ENCODE data around the gene MTHFD1L. TPM values are rescaled to one million over a fixed set of nuclear protein-coding genes. Genes with fewer than 3 reads are reported as not detected.

The MTHFD1L gene
- total RNA-seq, 2 experiments from 2014 or later: 155 to 158 TPM

- H3K4me1 Mint-ChIP-seq (ENCODE audit: low read depth): no peaks in the 10 kb centered on the region
- intact Hi-C loops (cut with micrococcal nuclease): no loop called here
- ATAC-seq: no peak
These were observed 203.3 kb downstream of the MTHFD1L start for GRCh38 chr6:151068761-151069312.

GRCh38 chr6:151069641-151070040, 204.1 kb downstream of the MTHFD1L start:
- ATAC-seq (no peak), DNase-seq (no peak)
- no peak for TF ChIP-seq CTCF (IDR thresholded peaks at IDR 0.05)
- Mint-ChIP-seq H3K36me3 (ENCODE audit: low read depth) (peaks cover 62% of the 10 kb centered on the region), H3K27ac (no peak overlapping the region), H3K4me3 (no peak overlapping the region), H3K4me1 (ENCODE audit: low read depth) (no peaks in the 10 kb centered on the region), H3K27me3 (no peaks in the 10 kb centered on the region), H3K9me3 (no peaks in the 10 kb centered on the region)
- CTCF ChIA-PET: no interaction called here
- POLR2A ChIA-PET: no interaction called here
- intact Hi-C loops (cut with micrococcal nuclease): no loop called here

More at GRCh38 chr6:151068761-151069312, 203.3 kb downstream of the MTHFD1L start:
- Mint-ChIP-seq H3K27ac (no peak overlapping the region), H3K27me3 (no peaks in the 10 kb centered on the region), H3K4me3 (no peak overlapping the region), H3K36me3 (ENCODE audit: low read depth) (peaks cover 60% of the 10 kb centered on the region), H3K9me3 (no peaks in the 10 kb centered on the region)
- POLR2A ChIA-PET: no interaction called here
- TF ChIP-seq CTCF (IDR thresholded peaks at IDR 0.05): no peak
- no peak for DNase-seq
- CTCF ChIA-PET: no interaction called here

GRCh38 chr6:151070631-151071051, 205.1 kb downstream of the MTHFD1L start:
- no peaks in the 10 kb centered on the region for H3K27me3 Mint-ChIP-seq
- ChIA-PET CTCF (interaction anchor here (2.2 kb wide), 1 partner anchor 56 kb away, joined by 6 read pairs; no protein-coding TSS in a partner anchor), POLR2A (no interaction called here)
- no peaks in the 10 kb centered on the region for H3K4me1 Mint-ChIP-seq (ENCODE audit: low read depth)
- DNase-seq (no peak), ATAC-seq (no peak)
- H3K36me3 Mint-ChIP-seq (ENCODE audit: low read depth): peaks cover 64% of the 10 kb centered on the region
- H3K4me3 Mint-ChIP-seq: no peak overlapping the region
- intact Hi-C loops (cut with micrococcal nuclease): no loop called here
- no peak for TF ChIP-seq CTCF (IDR thresholded peaks at IDR 0.05)
- peaks cover 2% of the 10 kb centered on the region for H3K9me3 Mint-ChIP-seq
- no peak overlapping the region for H3K27ac Mint-ChIP-seq

GRCh38 chr6:151071295-151071694, 205.8 kb downstream of the MTHFD1L start:
- CTCF ChIA-PET: interaction anchor here (2.2 kb wide), 1 partner anchor 57 kb away, joined by 6 read pairs; no protein-coding TSS in a partner anchor
- Mint-ChIP-seq H3K27me3 (no peaks in the 10 kb centered on the region), H3K9me3 (peaks cover 5% of the 10 kb centered on the region), H3K27ac (no peak overlapping the region), H3K4me3 (no peak overlapping the region), H3K36me3 (ENCODE audit: low read depth) (peaks cover 65% of the 10 kb centered on the region), H3K4me1 (ENCODE audit: low read depth) (no peaks in the 10 kb centered on the region)
- POLR2A ChIA-PET: no interaction called here
- TF ChIP-seq CTCF (IDR thresholded peaks at IDR 0.05): no peak
- no peak for DNase-seq
- no peak for ATAC-seq
- intact Hi-C loops (cut with micrococcal nuclease): no loop called here

- Mint-ChIP-seq H3K4me3 (no peak overlapping the region), H3K4me1 (ENCODE audit: low read depth) (no peaks in the 10 kb centered on the region), H3K27me3 (no peaks in the 10 kb centered on the region), H3K27ac (no peak overlapping the region), H3K9me3 (peaks cover 7% of the 10 kb centered on the region), H3K36me3 (ENCODE audit: low read depth) (peaks cover 63% of the 10 kb centered on the region)
- ChIA-PET POLR2A (no interaction called here), CTCF (no interaction called here)
- ATAC-seq (no peak), DNase-seq (no peak)
- intact Hi-C loops (cut with micrococcal nuclease): no loop called here
- TF ChIP-seq CTCF (IDR thresholded peaks at IDR 0.05): no peak
These were observed 207.6 kb downstream of the MTHFD1L start for GRCh38 chr6:151073146-151073545.

All from activated CD8-positive, alpha-beta T cell treated with anti-CD3 and anti-CD28 coated beads for 36 hours (primary cell).